ENCODE measurements around the gene INPP5F.
"Not testable (repeated sequence)": the region's sequence is repeated elsewhere in the genome, so short reads cannot be mapped to it uniquely, and the experiment has no call there.

The INPP5F gene

GRCh38 chr10:119758448-119759195, 32.8 kb downstream of the INPP5F start:
- no peak for DNase-seq (ENCODE audit: low read depth in 1 of 2, low spot score in 1 of 2)
- TF ChIP-seq JUND (IDR thresholded peaks at IDR 0.05; ENCODE audit: low read depth), result no peak
- in situ Hi-C loops (cut with HindIII; ENCODE audit: low pct_unique_long_range_greater_than_20kb, low sequenced_read_pairs), result no loop called here

DNA sequence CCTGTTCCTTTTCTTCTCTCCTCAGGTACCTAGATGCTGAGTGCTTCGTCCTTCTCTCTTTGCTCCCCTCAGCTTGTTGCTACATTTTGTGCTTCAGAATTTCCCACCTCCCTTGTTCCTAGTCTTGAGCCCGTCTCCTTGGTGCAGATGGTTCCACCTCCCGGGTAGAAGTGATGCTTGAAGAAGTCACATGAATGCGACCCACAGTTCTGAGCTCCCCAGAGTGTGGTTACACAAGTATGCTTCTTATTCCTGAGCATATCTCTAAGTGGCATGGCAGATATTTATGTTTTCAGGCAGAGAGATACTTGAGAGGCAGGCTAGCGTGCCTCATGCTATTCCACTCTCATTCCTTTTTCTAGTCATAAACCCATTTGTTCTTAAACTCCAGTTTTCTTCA, 34.0 kb downstream of the INPP5F start:
- in situ Hi-C loops (cut with HindIII; ENCODE audit: low pct_unique_long_range_greater_than_20kb, low sequenced_read_pairs), result no loop called here
- DNase-seq (ENCODE audit: low read depth in 1 of 2, low spot score in 1 of 2), result no peak
- TF ChIP-seq JUND (IDR thresholded peaks at IDR 0.05; ENCODE audit: low read depth), result no peak

DNA sequence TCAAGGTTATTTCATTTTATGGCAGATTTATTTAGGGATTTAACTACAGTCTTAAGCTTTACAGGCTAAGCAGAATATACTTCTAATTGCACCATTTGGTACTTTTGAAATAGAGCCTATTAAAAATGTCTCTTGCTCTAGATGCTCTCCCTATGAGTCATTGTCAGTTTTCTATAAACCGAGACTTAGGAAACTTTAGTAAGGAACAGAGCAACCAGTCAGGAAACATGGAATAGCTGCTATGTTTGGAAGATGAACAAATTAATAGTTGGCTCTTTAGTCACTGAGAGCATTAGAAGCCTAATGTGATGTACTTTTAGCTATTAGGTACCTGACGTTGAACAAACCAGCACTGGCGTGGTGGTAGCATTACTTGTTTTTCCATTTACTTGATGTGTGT, 35.3 kb downstream of the INPP5F start:
- TF ChIP-seq JUND (IDR thresholded peaks at IDR 0.05; ENCODE audit: low read depth), result no peak
- in situ Hi-C loops (cut with HindIII; ENCODE audit: low pct_unique_long_range_greater_than_20kb, low sequenced_read_pairs), result no loop called here
- no peak for DNase-seq (ENCODE audit: low read depth in 1 of 2, low spot score in 1 of 2)

DNA sequence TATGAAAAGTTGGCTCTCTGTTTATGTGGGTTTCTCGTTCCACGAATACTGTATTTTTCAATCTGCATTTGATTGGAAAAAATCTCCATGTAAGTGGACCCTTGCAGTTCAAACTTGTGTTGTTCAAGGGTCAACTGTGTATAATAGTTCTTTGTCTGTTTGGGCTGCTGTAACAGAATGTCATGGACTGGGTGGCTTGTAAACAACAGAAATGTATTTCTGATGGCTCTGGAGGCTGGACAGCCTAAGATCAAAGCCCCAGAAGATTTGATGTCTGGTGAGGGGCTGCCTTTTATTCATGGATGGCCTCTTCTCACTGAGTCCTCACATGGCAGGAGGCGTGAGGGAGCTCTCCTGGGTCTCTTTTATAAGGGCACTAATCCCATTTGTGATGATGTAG, 36.2 kb downstream of the INPP5F start:
- in situ Hi-C loops (cut with HindIII; ENCODE audit: low pct_unique_long_range_greater_than_20kb, low sequenced_read_pairs), result no loop called here
- no peak for TF ChIP-seq JUND (IDR thresholded peaks at IDR 0.05; ENCODE audit: low read depth)

GRCh38 chr10:119762805-119763798, 37.3 kb downstream of the INPP5F start:
- in situ Hi-C loops (cut with HindIII; ENCODE audit: low pct_unique_long_range_greater_than_20kb, low sequenced_read_pairs), result no loop called here
- no peak for TF ChIP-seq JUND (IDR thresholded peaks at IDR 0.05; ENCODE audit: low read depth)
- no peak for DNase-seq (ENCODE audit: low read depth in 1 of 2, low spot score in 1 of 2)

More for the DNA sequence above, 36.2 kb downstream of the INPP5F start:
- no peak for DNase-seq (ENCODE audit: low read depth in 1 of 2, low spot score in 1 of 2)

GRCh38 chr10:119768455-119769094, 42.7 kb downstream of the INPP5F start:
- DNase-seq (ENCODE audit: low read depth in 1 of 2, low spot score in 1 of 2), result no peak
- in situ Hi-C loops (cut with HindIII; ENCODE audit: low pct_unique_long_range_greater_than_20kb, low sequenced_read_pairs), result no loop called here
- no peak for TF ChIP-seq JUND (IDR thresholded peaks at IDR 0.05; ENCODE audit: low read depth)

- no peak for TF ChIP-seq JUND (IDR thresholded peaks at IDR 0.05; ENCODE audit: low read depth)
- no peak for DNase-seq (ENCODE audit: low read depth in 1 of 2, low spot score in 1 of 2)
- in situ Hi-C loops (cut with HindIII; ENCODE audit: low pct_unique_long_range_greater_than_20kb, low sequenced_read_pairs), result no loop called here
These were observed 44.0 kb downstream of the INPP5F start for GRCh38 chr10:119769886-119770285.

GRCh38 chr10:119770928-119771327, 45.1 kb downstream of the INPP5F start:
- no peak for TF ChIP-seq JUND (IDR thresholded peaks at IDR 0.05; ENCODE audit: low read depth)
- in situ Hi-C loops (cut with HindIII; ENCODE audit: low pct_unique_long_range_greater_than_20kb, low sequenced_read_pairs), result no loop called here
- no peak for DNase-seq (ENCODE audit: low read depth in 1 of 2, low spot score in 1 of 2)

DNA sequence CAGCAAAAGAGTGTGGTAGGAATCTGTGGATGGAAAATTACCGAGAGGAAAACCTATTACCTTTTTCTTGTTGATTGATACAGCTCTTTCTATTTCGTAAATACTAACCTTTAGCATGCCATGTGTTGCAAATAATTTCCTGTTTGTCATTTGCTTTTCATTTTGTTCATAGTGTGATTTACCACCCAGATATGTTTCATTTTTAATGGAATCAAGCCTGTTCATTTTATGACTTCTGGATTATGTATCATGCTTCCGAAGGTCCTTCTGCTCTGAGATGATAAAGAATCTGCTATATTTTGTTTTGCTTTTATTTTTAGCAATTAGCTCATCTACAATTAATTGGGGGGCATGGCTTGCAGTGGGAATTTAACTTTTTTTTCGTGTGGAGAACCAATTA, 46.5 kb downstream of the INPP5F start:
- in situ Hi-C loops (cut with HindIII; ENCODE audit: low pct_unique_long_range_greater_than_20kb, low sequenced_read_pairs), result no loop called here
- no peak for TF ChIP-seq JUND (IDR thresholded peaks at IDR 0.05; ENCODE audit: low read depth)

DNA sequence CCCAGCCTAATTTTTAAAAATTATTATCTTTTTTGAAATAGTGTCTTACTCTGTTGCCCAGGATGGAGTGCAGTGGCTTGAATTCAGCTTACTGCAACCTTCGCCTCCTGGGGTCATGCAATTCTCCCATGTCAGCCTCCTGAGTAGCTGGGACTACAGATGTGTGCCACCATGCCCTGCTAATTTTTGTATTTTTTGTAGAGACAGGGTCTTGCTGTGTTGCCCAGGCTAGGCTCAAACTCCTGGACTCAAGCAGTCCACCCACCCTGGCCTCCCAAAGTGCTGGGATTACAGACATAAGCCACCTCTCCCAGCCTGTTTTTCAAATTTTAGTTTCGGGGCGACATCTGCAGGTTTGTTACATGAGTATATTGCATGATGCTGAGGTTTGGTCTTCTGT, 47.2 kb downstream of the INPP5F start:
- in situ Hi-C loops (cut with HindIII; ENCODE audit: low pct_unique_long_range_greater_than_20kb, low sequenced_read_pairs), result not testable (repeated sequence)

More for the DNA sequence above, 46.5 kb downstream of the INPP5F start:
- no peak for DNase-seq (ENCODE audit: low read depth in 1 of 2, low spot score in 1 of 2)

GRCh38 chr10:119775529-119775928, 49.7 kb downstream of the INPP5F start:
- in situ Hi-C loops (cut with HindIII; ENCODE audit: low pct_unique_long_range_greater_than_20kb, low sequenced_read_pairs), result no loop called here
- DNase-seq (ENCODE audit: low read depth in 1 of 2, low spot score in 1 of 2), result no peak
- no peak for TF ChIP-seq JUND (IDR thresholded peaks at IDR 0.05; ENCODE audit: low read depth)

More for the DNA sequence above, 47.2 kb downstream of the INPP5F start:
- DNase-seq (ENCODE audit: low read depth in 1 of 2, low spot score in 1 of 2), result not testable (repeated sequence)

GRCh38 chr10:119776536-119776935, 50.7 kb downstream of the INPP5F start:
- in situ Hi-C loops (cut with HindIII; ENCODE audit: low pct_unique_long_range_greater_than_20kb, low sequenced_read_pairs), result no loop called here
- TF ChIP-seq JUND (IDR thresholded peaks at IDR 0.05; ENCODE audit: low read depth), result no peak
- no peak for DNase-seq (ENCODE audit: low read depth in 1 of 2, low spot score in 1 of 2)

Data from T47D (cell line).